DOHH2 (cell line): Measurements from ENCODE around the gene FAM81A.

Source experiments
- H3F3A ChIP-seq: fragments of 200-600 bp; sonication (generic), shearing (Covaris generic); 2 replicates; pipeline ENCODE4 v1.6.0; 2016; ENCODE audit warnings: antibody characterized with exemption, mild to moderate bottlenecking; ENCODE audit not compliant: control insufficient read depth, insufficient read depth
- H3K27ac ChIP-seq: fragments of 200-600 bp; sonication (generic); 2 replicates; pipeline ENCODE4 v1.5.1; 2014; ENCODE audit warnings: low read depth, mild to moderate bottlenecking, low read length, moderate library complexity
- H3K27me3 ChIP-seq: fragments of 200-600 bp; sonication (generic); 2 replicates; pipeline ENCODE4 v1.6.1; 2014; ENCODE audit warnings: mild to moderate bottlenecking, low read length, mixed read lengths; ENCODE audit not compliant: control insufficient read depth
- H3K36me3 ChIP-seq: fragments of 200-600 bp; sonication (generic); 2 replicates; pipeline ENCODE4 v1.6.1; 2014; ENCODE audit warnings: mild to moderate bottlenecking, low read length, moderate library complexity, mixed read lengths; ENCODE audit not compliant: control insufficient read depth
- H3K4me1 ChIP-seq: fragments of 200-600 bp; sonication (generic); 2 replicates; pipeline ENCODE4 v1.6.1; 2014; ENCODE audit warnings: mild to moderate bottlenecking, low read length, mixed read lengths; ENCODE audit not compliant: control insufficient read depth
- H3K4me2 ChIP-seq: fragments of 200-600 bp; sonication (generic); 2 replicates; pipeline ENCODE4 v1.6.0; 2014; ENCODE audit warnings: mild to moderate bottlenecking, low read length, moderate library complexity
- H3K4me3 ChIP-seq: fragments of 200-600 bp; sonication (generic); 2 replicates; pipeline ENCODE4 v1.5.1; 2014; ENCODE audit warnings: mild to moderate bottlenecking, low read length, mixed read lengths
- H3K79me2 ChIP-seq: fragments of 200-600 bp; sonication (generic); 2 replicates; pipeline ENCODE4 v1.6.1; 2014; ENCODE audit warnings: mild to moderate bottlenecking, low read length, mixed read lengths; ENCODE audit not compliant: control insufficient read depth
- H3K9me2 ChIP-seq: fragments of 200-600 bp; sonication (generic); replicated peaks from 2 replicates; pipeline ENCODE4 v1.6.1; 2014; ENCODE audit warnings: mild to moderate bottlenecking, low read length, mixed read lengths; ENCODE audit not compliant: control insufficient read depth
- H3K9me3 ChIP-seq: fragments of 200-600 bp; sonication (generic); 2 replicates; pipeline ENCODE4 v1.6.1; 2014; ENCODE audit warnings: antibody characterized with exemption, low read length, mixed read lengths; ENCODE audit not compliant: control insufficient read depth, insufficient read depth
- H4K20me1 ChIP-seq: fragments of 200-600 bp; sonication (generic); 2 replicates; pipeline ENCODE4 v1.6.0; 2014; ENCODE audit warnings: low read depth, mild to moderate bottlenecking, antibody characterized with exemption, low read length, moderate library complexity; ENCODE audit not compliant: control insufficient read depth, insufficient read depth
- EZH2phosphoT487 ChIP-seq: fragments of 200-600 bp; sonication (generic); IDR thresholded peaks from 2 replicates; pipeline ENCODE4 v1.6.1; 2017; ENCODE audit warnings: borderline replicate concordance, mild to moderate bottlenecking, antibody characterized with exemption, low read length, moderate library complexity, mixed read lengths
- TF ChIP-seq, protein P1 (sequence below): fragments of 200-600 bp; sonication (generic); IDR thresholded peaks from one replicate; pipeline ENCODE4 v1.5.1; 2014; ENCODE audit warnings: antibody characterized with exemption, mild to moderate bottlenecking, low read depth, low read length; ENCODE audit not compliant: poor library complexity, severe bottlenecking

The FAM81A gene

DNA sequence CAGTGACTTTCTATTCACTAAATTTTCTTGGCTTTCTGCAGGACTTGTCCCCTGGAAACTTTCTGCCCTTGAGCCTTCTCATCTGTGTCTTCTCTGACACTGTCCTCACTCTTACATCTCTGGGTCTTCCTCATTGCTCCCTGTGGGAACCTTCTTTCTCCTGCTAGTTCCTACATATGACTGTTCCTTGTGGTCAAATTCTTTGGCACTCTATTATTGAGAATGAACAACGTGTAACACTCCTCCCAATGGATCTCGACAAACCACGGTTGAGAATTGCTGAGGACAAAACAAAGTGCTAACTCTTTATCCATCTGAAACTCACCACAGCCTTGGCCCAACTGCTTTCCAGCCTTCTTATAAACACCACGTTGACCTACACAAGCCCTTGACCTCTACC, 3.5 kb upstream of the FAM81A start:
- Histone ChIP-seq H3K79me2 (peaks cover 13% of the 10 kb centered on the region), H3K4me3 (no peak overlapping the region), H3K4me1 (peaks cover 41% of the 10 kb centered on the region), H3K9me2 (no peaks in the 10 kb centered on the region), H3K4me2 (no peak overlapping the region), H3K27ac (no peak overlapping the region), H3K27me3 (no peaks in the 10 kb centered on the region), H3F3A (peaks cover 15% of the 10 kb centered on the region), H4K20me1 (no peaks in the 10 kb centered on the region), H3K36me3 (no peaks in the 10 kb centered on the region; the same call in 1 of the 2 replicates), H3K9me3 (peaks cover 4% of the 10 kb centered on the region; the same call in 1 of the 2 replicates)
- no peak for TF ChIP-seq EZH2phosphoT487
- TF ChIP-seq, protein P1, sequence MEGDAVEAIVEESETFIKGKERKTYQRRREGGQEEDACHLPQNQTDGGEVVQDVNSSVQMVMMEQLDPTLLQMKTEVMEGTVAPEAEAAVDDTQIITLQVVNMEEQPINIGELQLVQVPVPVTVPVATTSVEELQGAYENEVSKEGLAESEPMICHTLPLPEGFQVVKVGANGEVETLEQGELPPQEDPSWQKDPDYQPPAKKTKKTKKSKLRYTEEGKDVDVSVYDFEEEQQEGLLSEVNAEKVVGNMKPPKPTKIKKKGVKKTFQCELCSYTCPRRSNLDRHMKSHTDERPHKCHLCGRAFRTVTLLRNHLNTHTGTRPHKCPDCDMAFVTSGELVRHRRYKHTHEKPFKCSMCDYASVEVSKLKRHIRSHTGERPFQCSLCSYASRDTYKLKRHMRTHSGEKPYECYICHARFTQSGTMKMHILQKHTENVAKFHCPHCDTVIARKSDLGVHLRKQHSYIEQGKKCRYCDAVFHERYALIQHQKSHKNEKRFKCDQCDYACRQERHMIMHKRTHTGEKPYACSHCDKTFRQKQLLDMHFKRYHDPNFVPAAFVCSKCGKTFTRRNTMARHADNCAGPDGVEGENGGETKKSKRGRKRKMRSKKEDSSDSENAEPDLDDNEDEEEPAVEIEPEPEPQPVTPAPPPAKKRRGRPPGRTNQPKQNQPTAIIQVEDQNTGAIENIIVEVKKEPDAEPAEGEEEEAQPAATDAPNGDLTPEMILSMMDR: no peak

DNA sequence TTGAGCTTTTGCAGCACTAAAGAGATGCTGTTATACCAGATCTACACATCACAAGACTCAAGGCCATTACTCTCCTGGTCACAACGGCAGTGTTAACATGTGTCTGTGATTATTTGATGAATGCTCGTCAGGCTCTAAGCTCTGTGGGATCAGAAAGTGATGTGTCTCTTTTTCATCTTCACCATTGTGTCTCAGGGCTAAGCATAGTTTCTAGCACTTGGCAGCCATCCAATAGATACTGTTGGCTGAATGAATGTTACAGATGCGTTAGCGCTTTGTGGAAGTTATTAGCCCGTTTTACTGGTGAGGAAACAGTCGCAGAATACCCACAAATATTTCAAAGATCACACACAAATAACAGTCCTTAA, 1.2 kb upstream of the FAM81A start:
- H4K20me1 ChIP-seq: no peaks in the 10 kb centered on the region
- H3K27ac ChIP-seq: no peak overlapping the region
- H3K36me3 ChIP-seq: peaks cover 22% of the 10 kb centered on the region
- H3K79me2 ChIP-seq: peaks cover 31% of the 10 kb centered on the region
- peak overlapping the region; percentile 96 for H3K4me2 ChIP-seq
- TF ChIP-seq, protein P1: no peak
- no peak for TF ChIP-seq EZH2phosphoT487
- peaks cover 15% of the 10 kb centered on the region for H3F3A ChIP-seq
- peak overlapping the region; percentile 85 for H3K4me3 ChIP-seq
- H3K9me2 ChIP-seq: no peaks in the 10 kb centered on the region
- H3K27me3 ChIP-seq: no peaks in the 10 kb centered on the region
- H3K9me3 ChIP-seq: no peaks in the 10 kb centered on the region
- peaks cover 55% of the 10 kb centered on the region for H3K4me1 ChIP-seq

DNA sequence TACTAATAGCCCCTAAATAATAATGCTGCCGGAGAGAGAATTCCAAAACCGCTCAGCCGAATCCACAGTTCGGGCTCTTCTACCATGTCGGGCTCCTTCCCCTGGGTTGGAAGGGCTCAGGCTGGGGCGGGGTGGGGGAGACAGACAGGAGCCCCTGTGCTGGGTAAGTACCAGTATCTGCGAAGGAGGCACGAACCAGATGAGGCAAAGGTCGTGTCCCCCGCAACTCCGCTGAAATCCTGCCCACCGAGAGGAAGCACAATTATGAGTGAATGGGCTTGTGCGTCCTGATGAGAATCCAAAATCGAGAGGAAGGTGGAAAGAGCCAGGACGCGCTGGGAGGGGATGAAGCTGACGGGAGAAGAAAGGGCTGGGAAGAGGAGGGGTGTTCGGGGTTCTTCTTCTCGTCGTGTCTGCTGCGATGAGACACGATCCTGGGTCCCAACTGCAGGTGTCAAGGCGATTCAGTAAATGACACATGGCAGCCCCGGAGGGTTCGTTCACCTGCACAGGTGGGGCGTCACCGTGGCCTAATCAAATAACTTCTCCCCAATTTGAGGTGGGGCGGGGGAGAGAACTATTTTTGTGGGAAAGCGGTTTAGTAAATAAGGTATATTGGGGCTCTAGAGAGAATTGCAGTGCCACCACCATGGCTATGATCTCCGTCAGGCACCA, 707 bp upstream of the FAM81A start:
- no peaks in the 10 kb centered on the region for H3K27me3 ChIP-seq
- H3K36me3 ChIP-seq: peaks cover 26% of the 10 kb centered on the region
- H3K79me2 ChIP-seq: peaks cover 33% of the 10 kb centered on the region
- H3K9me2 ChIP-seq: no peaks in the 10 kb centered on the region
- H3F3A ChIP-seq: peaks cover 15% of the 10 kb centered on the region
- H3K4me1 ChIP-seq: peaks cover 60% of the 10 kb centered on the region
- no peaks in the 10 kb centered on the region for H3K9me3 ChIP-seq
- no peak for TF ChIP-seq EZH2phosphoT487
- TF ChIP-seq, protein P1: no peak
- H3K4me2 ChIP-seq: peak overlapping the region; percentile 96
- 0 out of 2 replicates have a peak overlapping the region, but pooled peaks have one; percentile 11 for H3K27ac ChIP-seq
- H3K4me3 ChIP-seq: peak overlapping the region; percentile 85
- no peaks in the 10 kb centered on the region for H4K20me1 ChIP-seq
